Endothelial cell of umbilical vein (primary cell): Measurements from ENCODE around the gene ZKSCAN3. TPM values are rescaled to one million over a fixed set of nuclear protein-coding genes. Genes with fewer than 3 reads are reported as not detected.

Experiments
- BruUV-seq: library from RNA; stranded (reverse); fragments of 400-500 nt; replicated peaks from 2 replicates; lab custom pipeline; 2021; lab: Mats Ljungman, UMichigan
- CTCF ChIA-PET: fragments of 300-600, 350-600 bp; sonication (Branson Sonifier 250); formaldehyde crosslinking; loops from one replicate; lab custom pipeline; 2021; ENCODE audit warnings: antibody characterized with exemption, inconsistent platforms; lab: Charles Lee
- POLR2A ChIA-PET: fragments of 300-600, 350-600 bp; sonication (Branson Sonifier 250); formaldehyde crosslinking; loops from one replicate; lab custom pipeline; 2021; ENCODE audit warnings: antibody characterized with exemption, inconsistent platforms; lab: Charles Lee
- DNase-seq: peaks from one replicate; pipeline ENCODE4 v3.0.0-alpha.2; 2011; ENCODE audit warnings: low read depth, low spot score
- FAIRE-seq: peaks from 2 replicates; lab custom pipeline; 2011; peaks lifted over from hg19 to GRCh38; lab: Jason Lieb, UNC
- H2AFZ ChIP-seq: 2 replicates; pipeline ENCODE4 v1.6.0; 2012; ENCODE audit warnings: low read depth, low read length, control low read depth, inconsistent platforms
- H3K27ac ChIP-seq: 2 replicates; pipeline ENCODE4 v1.5.1; 2011; ENCODE audit warnings: low read depth, mild to moderate bottlenecking, control low read depth, low read length, moderate library complexity; ENCODE audit not compliant: insufficient read depth
- H3K27me3 ChIP-seq, 2 experiments: 2 replicates each; pipeline versions ENCODE4 v1.6.0 to v1.6.1; 2011; ENCODE audit warnings: low read length in 2 of 2, mixed read lengths in 1 of 2; ENCODE audit not compliant: control insufficient read depth in 2 of 2, insufficient read depth in 2 of 2
- H3K36me3 ChIP-seq, 2 experiments: 2 replicates in 1 of 2; 3 replicates in 1 of 2; pipeline ENCODE4 v1.5.1; 2011; ENCODE audit warnings: low read length in 2 of 2, mild to moderate bottlenecking in 1 of 2, moderate library complexity in 1 of 2; ENCODE audit not compliant: control insufficient read depth in 2 of 2, insufficient read depth in 2 of 2; ENCODE audit errors: extremely low read depth in 1 of 2
- H3K4me1 ChIP-seq: 3 replicates; pipeline ENCODE4 v1.5.1; 2011; ENCODE audit warnings: mild to moderate bottlenecking, low read length; ENCODE audit not compliant: control insufficient read depth, insufficient read depth; ENCODE audit errors: extremely low read depth
- H3K4me2 ChIP-seq: 2 replicates; pipeline ENCODE4 v1.6.1; 2011; ENCODE audit warnings: low read length, control low read depth, mixed read lengths; ENCODE audit not compliant: insufficient read depth
- H3K4me3 ChIP-seq, 3 experiments: fragments of 200-600 bp in 1 of 3; sonication (generic), shearing (Covaris generic) in 1 of 3; replicated peaks in 1 of 3; 2 replicates each; pipeline ENCODE4 v1.5.1; 2011 to 2016; ENCODE audit warnings: control low read depth in 3 of 3, low read length in 3 of 3, mild to moderate bottlenecking in 2 of 3, inconsistent platforms in 1 of 3, low read depth in 1 of 3, moderate library complexity in 1 of 3; ENCODE audit not compliant: insufficient read depth in 1 of 3
- H3K79me2 ChIP-seq: 2 replicates; pipeline ENCODE4 v1.6.0; 2012; ENCODE audit warnings: low read length, inconsistent platforms; ENCODE audit not compliant: control insufficient read depth, insufficient read depth
- H3K9ac ChIP-seq: replicated peaks from 2 replicates; pipeline ENCODE3; 2011; ENCODE audit warnings: low read length, control low read depth; ENCODE audit not compliant: insufficient read depth; ENCODE audit errors: extremely low read depth
- H3K9me1 ChIP-seq: replicated peaks from 3 replicates; pipeline ENCODE4 v1.6.0; 2011; ENCODE audit warnings: mild to moderate bottlenecking, low read length; ENCODE audit not compliant: control insufficient read depth, insufficient read depth; ENCODE audit errors: extremely low read depth
- H3K9me3 ChIP-seq: replicated peaks from 2 replicates; pipeline ENCODE4 v1.5.1; 2012; ENCODE audit warnings: low read length, inconsistent platforms; ENCODE audit not compliant: control insufficient read depth, insufficient read depth
- H4K20me1 ChIP-seq: replicated peaks from 2 replicates; pipeline ENCODE3; 2011; ENCODE audit warnings: mild to moderate bottlenecking, low read length; ENCODE audit not compliant: control insufficient read depth, insufficient read depth; ENCODE audit errors: extremely low read depth
- CTCF ChIP-seq, 2 donors: IDR thresholded peaks; 1 replicate in 1 of 2; 2 replicates in 1 of 2; pipeline ENCODE4 v1.5.1; 2011; ENCODE audit warnings: low read length in 2 of 2, mild to moderate bottlenecking in 2 of 2, moderate library complexity in 2 of 2, control low read depth in 1 of 2, inconsistent platforms in 1 of 2, low read depth in 1 of 2; ENCODE audit not compliant: insufficient read depth in 1 of 2; ENCODE audit errors: extremely low read depth in 1 of 2
- EZH2 ChIP-seq: IDR thresholded peaks from 2 replicates; pipeline ENCODE4 v1.6.1; 2012; ENCODE audit warnings: borderline replicate concordance, low read depth, mild to moderate bottlenecking, moderate library complexity, low read length, inconsistent platforms; ENCODE audit not compliant: severe bottlenecking
- FOS ChIP-seq: IDR thresholded peaks from 2 replicates; pipeline ENCODE4 v1.6.1; 2011; ENCODE audit warnings: mild to moderate bottlenecking, low read length, moderate library complexity, borderline replicate concordance; ENCODE audit not compliant: insufficient read depth
- GATA2 ChIP-seq: IDR thresholded peaks from 2 replicates; pipeline ENCODE4 v1.7.0; 2011; ENCODE audit warnings: low read depth, mild to moderate bottlenecking, moderate library complexity, mixed read lengths, low read length; ENCODE audit not compliant: insufficient read length, insufficient read depth
- JUN ChIP-seq: IDR thresholded peaks from 2 replicates; pipeline ENCODE4 v1.6.1; 2011; ENCODE audit warnings: borderline replicate concordance, low read depth; ENCODE audit not compliant: insufficient read length, insufficient read depth
- MYC ChIP-seq: IDR thresholded peaks from one replicate; pipeline ENCODE4 v1.6.1; 2011; ENCODE audit warnings: mild to moderate bottlenecking, low read depth, low read length
- POLR2A ChIP-seq: IDR thresholded peaks from 2 replicates; pipeline ENCODE4 v1.6.1; 2012; ENCODE audit warnings: low read depth, mild to moderate bottlenecking, control low read depth, low read length
- POLR2AphosphoS5 ChIP-seq: IDR thresholded peaks from 2 replicates; pipeline ENCODE4 v1.6.1; 2012; ENCODE audit warnings: low read depth, mild to moderate bottlenecking, control low read depth, low read length, moderate library complexity; ENCODE audit not compliant: insufficient read depth
- dilution Hi-C: fragments of 300-500 bp; cut with MboI; formaldehyde crosslinking; loops from one replicate; pipeline ENCODE4 v1.15.0; 2019; ENCODE audit warnings: low sequenced_read_pairs; ENCODE audit not compliant: extremely low pct_ligation_motif_present
- intact Hi-C: fragments of 100-400 bp; cut with micrococcal nuclease; formaldehyde crosslinking; loops from one replicate; pipeline ENCODE4 v1.10.0; 2022
- polyA plus RNA-seq, 4 experiments: library from polyadenylated mRNA; depleted of rRNA in 3 of 4; stranded (reverse) in 3 of 4; unstranded in 1 of 4; fragments of >200 nt; gene quantifications; 2 replicates each; pipeline versions ENCODE4 v1.2.1 to v1.2.3, GENCODE V29; 2011 to 2012; ENCODE audit warnings: missing spikeins in 1 of 4
- total RNA-seq: library from RNA; stranded (reverse); gene quantifications from 2 replicates; pipeline ENCODE4 v1.2.3, GENCODE V29; 2021
- TF ChIP-seq, protein P1 (sequence below): IDR thresholded peaks from 2 replicates; pipeline ENCODE4 v1.6.1; 2011; ENCODE audit not compliant: insufficient read depth, insufficient read length

ZKSCAN3 gene
- total and polyA plus RNA-seq, 2 donors (not counting 3 experiments of a cell fraction or from before 2014, with no cell fraction given), result 2.5 to 6.9 TPM

GRCh38 chr6:28340310-28341095, 9.2 kb upstream of the ZKSCAN3 start:
- Histone ChIP-seq H2AFZ (no peak overlapping the region), H3K9ac (no peak overlapping the region), H4K20me1 (no peaks in the 10 kb centered on the region), H3K9me1 (no peaks in the 10 kb centered on the region), H3K36me3 (no peaks in the 10 kb centered on the region), H3K79me2 (no peaks in the 10 kb centered on the region), H3K4me1 (peaks cover 11% of the 10 kb centered on the region), H3K27me3 (no peaks in the 10 kb centered on the region), H3K4me2 (no peak overlapping the region), H3K4me3 (no peak overlapping the region), H3K9me3 (no peaks in the 10 kb centered on the region), H3K27ac (no peak overlapping the region)
- dilution Hi-C loops (no loop called here), intact Hi-C loops (no loop called here)
- BruUV-seq, result no TSS peak
- no peak for DNase-seq
- FAIRE-seq, result no peak
- TF ChIP-seq POLR2AphosphoS5, result no peak
- TF ChIP-seq, protein P1, sequence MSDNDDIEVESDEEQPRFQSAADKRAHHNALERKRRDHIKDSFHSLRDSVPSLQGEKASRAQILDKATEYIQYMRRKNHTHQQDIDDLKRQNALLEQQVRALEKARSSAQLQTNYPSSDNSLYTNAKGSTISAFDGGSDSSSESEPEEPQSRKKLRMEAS, result no peak
- TF ChIP-seq MYC, result no peak
- no peak for TF ChIP-seq POLR2A
- no peak for TF ChIP-seq GATA2
- no peak for TF ChIP-seq JUN
- no peak for TF ChIP-seq CTCF (IDR thresholded peaks at IDR 0.05; ENCODE audit: extremely low read depth in 1 of 2, insufficient read depth in 1 of 2, low read depth in 1 of 2, low read length in 2 of 2)
- TF ChIP-seq EZH2, result no peak
- no peak for TF ChIP-seq FOS
- ChIA-PET CTCF (interaction anchor here (1.2 kb wide), 1 partner anchor 16 kb away, joined by 5 read pairs; no protein-coding TSS in a partner anchor), POLR2A (no interaction called here)
